HG03045 (cell line): ENCODE data around the gene EPHA1.
"Not testable (repeated sequence)": the region's sequence is repeated elsewhere in the genome, so short reads cannot be mapped to it uniquely, and the experiment has no call there.

ENCODE experiments used
- ATAC-seq: cut with Tn5 transposase; IDR thresholded peaks from one replicate; pipeline ENCODE4 v1.9.1; 2021; ENCODE audit warnings: mild to moderate bottlenecking, moderate library complexity; ENCODE audit not compliant: unreplicated experiment

The EPHA1 gene

DNA sequence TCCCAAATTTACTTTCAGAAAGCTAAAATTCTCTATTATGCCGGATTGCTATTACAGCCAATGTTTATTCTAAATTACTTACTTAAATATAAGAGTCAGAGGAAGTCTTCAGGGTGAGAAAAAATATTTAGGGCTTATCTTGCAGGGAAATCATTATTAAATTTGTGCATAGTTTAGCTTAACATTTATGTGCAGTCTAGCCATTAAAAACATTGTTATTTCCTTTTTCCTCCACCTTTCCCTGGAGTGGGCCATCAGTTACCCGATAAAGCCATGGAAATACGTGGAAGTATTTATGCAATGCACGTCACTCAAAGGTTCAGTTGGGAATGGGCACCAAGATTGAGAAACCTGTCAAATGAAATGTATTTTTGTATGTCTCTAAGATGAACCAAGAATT lies 25.1 kb upstream of the EPHA1 start:
- ATAC-seq: no peak

DNA sequence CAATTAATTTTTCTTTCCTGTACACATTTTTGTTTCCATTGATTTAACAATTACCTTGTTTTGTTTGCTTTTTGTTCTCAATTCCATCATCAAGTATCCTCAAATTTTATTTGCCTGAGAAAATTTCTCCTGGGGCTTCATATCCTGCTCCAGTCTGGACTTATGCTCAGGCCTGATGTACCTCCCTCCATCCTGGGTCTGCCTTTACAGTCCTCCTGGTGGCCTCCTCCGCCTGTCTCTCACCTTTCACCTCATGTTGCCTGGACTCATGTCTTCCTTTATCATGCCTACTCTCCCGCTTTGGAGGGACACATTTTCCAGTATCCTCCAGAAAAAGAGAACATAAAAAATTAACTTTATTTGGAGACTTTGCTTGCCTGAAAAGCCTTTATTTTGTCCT lies 22.5 kb upstream of the EPHA1 start:
- ATAC-seq: no peak

DNA sequence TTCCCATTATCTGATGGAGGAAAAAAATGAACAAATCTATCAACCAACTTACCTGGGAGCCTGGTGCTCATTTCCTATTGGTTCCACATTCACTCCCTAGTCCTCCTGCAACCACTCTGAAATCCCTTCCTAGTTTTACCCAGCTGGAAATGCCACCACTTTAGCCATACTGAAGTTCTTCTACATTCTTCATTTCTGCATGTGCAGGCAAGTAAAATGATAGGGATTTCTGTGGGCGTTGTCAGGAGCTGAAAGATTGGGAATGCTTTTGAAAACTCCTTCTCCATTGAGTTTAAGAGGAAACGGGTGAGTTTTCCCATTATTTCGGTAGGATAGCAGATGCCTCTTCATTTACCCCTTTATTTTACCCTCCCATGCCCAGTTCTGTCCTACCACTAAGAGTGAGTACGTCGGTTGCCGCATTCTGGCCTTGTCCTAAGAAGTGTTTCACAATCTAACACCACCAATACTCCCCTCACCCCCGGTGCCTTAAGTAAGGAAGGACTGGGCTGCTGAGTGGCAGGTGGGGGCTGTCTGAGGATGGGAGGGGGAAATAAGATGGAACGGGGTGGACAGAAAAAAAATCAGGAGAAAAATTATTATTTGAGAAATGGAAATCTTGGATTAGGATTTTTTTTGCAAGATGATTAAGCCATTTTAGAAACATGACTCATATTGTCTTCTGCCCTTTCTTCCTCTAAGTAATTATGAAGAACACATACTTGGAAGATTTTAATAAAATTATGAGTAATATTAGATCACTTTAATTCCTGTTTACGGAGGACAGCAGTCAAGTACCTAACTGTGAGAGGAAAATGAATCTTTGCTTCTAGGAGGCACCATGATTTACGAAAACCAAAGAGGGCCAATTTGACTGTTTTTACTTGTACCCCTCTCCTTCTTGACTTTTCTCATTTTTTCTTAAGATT lies 21.4 kb upstream of the EPHA1 start:
- ATAC-seq: no peak

DNA sequence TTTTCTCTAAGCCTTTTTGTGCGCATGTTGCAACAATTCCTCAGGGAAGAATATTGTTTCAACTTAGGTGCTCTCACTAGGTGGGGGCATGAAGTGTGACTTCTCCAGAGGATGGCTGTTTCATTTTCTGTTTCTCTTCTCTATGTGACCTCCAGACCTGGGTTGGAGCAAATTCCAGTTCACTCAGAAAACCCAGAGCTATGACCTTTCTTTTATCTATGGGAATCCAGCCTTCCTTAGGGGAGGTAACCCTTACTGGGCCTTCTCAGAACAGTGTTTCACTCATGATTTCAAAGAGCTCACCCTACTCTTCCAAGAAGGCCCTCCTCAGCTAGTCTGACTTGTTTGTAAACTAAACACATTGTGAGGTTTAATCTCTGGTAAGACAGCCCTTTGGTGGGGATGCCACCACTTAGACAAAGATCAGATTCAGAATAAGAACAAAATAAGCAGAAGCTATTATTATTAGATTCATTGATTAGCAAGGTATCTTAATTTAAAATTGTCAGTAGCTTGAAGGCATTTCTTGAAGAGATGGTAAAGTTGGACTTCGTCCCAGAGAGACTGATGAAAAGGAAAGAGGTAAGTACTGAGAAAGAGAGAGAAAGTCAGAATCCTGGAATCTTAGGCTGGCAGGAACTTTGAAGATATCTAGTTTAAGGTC lies 18.0 kb upstream of the EPHA1 start:
- no peak for ATAC-seq

DNA sequence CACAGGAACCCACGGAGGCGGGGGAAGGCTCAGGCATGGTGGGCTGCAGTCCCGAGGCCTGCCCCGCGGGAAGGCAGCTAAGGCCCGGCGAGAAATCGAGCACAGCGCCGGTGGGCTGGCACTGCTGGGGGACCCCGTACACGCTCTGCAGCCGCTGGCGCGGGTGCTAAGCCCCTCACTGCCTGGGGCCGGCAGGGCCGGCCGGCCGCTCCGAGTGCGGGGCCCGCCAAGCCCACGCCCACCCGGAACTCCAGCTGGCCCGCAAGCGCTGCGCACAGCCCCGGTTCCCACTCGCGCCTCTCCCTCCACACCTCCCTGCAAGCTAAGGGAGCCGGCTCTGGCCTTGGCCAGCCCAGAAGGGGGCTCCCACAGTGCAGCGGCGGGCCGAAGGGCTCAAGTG lies 15.8 kb upstream of the EPHA1 start:
- ATAC-seq: not testable (repeated sequence)

DNA sequence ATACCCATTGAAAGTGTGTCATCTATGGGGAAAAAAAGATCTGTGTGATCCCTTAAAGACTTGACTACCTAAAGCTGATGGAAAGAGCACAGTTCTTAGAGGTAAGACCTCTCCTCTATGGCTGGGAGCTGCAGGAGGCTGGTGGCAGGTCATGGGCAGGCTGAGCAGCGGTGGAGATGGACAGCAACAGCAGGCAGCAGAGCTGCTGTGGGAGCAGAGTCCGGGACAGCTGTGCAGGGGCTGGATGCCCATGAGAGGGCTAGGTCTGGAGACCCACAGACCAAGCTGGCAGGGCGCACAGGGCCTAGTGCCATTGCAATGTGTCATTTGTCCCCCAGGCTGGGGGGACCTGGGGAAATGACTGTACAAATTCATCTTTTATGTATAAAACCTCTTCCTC lies 13.4 kb upstream of the EPHA1 start:
- ATAC-seq: no peak

DNA sequence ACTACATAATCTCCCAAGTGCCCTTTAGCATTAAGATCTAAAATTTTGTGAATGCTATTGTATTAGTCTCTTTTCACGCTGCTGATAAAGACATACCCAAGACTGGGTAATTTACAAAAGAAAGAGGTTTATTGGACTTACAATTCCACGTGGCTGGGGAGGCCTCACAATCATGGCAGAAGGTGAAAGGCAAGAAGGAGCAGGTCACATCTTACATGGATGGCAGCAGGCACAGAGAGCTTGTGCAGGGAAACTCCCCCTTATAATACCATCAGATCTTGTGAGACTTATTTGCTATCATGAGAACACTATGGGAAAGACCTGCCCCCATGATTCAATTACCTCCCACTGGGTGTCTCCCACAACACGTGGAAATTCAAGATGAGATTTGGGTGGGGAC lies 12.0 kb upstream of the EPHA1 start:
- not testable (repeated sequence) for ATAC-seq

DNA sequence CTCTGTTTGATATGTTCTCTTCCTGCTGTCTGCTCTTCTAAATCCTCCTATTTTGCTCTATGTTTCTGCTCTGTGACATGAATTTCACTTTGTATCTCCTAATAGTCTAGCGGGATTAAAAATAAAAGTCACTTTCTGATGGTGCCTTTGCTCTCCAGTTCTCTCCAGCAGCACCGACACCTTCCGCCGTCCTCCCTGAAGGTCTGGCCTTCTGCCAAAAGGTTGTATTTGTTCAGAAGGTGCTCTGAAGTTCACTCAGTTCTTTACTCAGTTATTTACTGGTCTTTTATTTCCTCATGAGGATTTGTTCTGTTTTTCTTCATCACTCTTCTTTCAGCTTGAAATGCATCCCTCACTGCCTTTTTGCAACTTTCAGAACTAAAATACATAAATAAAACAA lies 11.2 kb upstream of the EPHA1 start:
- no peak for ATAC-seq

GRCh38 chr7:143418681-143419458 lies 10.2 kb upstream of the EPHA1 start:
- ATAC-seq: no peak

GRCh38 chr7:143417734-143418383 lies 9.2 kb upstream of the EPHA1 start:
- ATAC-seq: no peak

GRCh38 chr7:143416565-143417149 lies 8.0 kb upstream of the EPHA1 start:
- ATAC-seq: no peak

- ATAC-seq: no peak
These were observed 7.2 kb upstream of the EPHA1 start for GRCh38 chr7:143415742-143416397.

DNA sequence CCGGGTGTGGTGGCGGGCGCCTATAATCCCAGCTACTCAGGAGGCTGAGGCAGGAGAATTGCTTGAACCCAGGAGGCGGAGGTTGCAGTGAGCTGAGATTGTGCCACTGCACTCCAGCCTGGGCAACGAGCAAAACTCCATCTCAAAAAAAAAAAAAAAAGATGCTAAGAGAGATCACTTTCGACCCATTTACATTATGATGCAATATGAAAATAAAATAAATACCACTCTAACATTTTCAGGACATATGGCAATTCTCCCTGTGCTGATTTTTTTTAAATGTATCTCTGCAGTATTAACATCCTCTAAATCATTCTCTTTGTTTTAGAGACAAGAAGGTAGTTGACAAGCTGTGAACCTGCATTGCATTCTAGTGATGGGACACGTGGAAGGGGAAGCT lies 6.6 kb upstream of the EPHA1 start:
- not testable (repeated sequence) for ATAC-seq

DNA sequence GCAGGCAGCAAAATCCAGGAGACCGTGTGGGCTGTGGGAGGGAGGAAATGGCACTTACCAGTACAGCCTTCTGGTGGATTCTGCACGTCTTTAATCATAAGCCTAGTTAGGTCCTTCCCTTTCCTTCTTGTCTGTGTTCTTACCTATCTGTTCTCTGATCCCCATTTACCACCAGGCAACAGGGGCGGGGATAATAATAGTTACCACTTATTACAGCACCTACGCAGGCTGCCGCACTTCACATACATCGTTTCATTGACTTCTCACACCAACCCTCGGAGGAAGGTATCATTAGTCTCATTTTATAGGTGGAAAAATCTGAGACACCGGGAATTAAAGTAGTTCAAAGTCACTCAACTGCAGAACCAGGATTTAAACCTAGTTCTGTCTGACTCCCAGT lies 4.5 kb upstream of the EPHA1 start:
- no peak for ATAC-seq

DNA sequence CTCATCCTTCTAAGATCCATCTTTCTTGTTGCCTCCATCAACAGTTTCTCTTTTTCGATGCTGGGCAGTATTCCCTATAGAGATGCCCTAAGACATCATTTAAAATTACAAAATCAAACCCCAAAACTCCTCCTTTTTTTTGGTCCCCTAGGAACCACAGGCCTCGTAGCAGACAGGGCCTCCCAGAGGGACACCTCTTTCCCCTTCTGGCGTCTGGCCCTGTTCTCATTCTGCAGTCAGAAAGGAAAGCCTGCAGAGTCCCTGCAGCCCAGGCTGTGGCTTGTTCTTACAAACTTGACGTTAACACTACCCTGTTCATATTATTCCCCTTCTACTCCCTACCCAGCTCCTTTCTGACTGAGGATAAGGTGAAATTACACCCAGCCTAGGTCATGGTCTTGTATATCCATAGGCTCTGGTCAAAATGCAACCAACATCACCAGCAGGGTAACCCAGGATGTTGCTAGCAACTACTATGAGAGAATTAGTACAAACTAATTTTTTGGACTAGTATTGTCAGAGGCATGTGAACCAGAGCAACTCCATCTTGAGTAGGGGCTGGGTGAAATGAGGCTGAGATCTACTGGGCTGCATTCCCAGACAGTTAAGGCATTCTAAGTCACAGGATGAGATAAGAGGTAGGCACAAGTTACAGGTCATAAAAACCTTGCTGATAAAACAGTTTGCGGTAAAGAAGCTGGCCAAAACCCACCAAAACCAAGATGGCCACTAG lies 3.5 kb upstream of the EPHA1 start:
- no peak for ATAC-seq

- ATAC-seq: no peak
These were observed 1.9 kb upstream of the EPHA1 start for GRCh38 chr7:143410521-143411004.

DNA sequence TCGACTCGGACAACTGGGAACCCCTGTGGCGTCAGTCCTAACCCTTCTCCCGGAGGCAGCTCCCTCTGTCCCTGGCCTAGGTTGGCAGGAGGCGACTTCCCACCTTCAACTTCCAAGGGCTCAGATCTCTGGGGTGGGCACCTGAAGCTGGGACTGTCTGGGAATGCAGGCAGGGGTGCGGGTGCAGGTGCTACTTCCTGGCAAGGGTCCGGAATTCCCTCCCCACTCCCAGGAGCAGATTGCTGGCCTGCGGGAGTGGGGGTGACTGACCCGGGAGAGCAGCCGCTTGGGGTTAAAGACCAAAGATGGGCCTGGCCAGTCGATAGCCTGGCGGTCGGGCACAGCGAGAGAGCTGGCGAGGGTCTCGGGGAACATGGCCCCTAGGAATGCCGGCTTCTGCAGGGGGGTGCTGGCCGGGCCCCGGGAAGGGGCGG lies 387 bp downstream of the EPHA1 start:
- no peak for ATAC-seq

DNA sequence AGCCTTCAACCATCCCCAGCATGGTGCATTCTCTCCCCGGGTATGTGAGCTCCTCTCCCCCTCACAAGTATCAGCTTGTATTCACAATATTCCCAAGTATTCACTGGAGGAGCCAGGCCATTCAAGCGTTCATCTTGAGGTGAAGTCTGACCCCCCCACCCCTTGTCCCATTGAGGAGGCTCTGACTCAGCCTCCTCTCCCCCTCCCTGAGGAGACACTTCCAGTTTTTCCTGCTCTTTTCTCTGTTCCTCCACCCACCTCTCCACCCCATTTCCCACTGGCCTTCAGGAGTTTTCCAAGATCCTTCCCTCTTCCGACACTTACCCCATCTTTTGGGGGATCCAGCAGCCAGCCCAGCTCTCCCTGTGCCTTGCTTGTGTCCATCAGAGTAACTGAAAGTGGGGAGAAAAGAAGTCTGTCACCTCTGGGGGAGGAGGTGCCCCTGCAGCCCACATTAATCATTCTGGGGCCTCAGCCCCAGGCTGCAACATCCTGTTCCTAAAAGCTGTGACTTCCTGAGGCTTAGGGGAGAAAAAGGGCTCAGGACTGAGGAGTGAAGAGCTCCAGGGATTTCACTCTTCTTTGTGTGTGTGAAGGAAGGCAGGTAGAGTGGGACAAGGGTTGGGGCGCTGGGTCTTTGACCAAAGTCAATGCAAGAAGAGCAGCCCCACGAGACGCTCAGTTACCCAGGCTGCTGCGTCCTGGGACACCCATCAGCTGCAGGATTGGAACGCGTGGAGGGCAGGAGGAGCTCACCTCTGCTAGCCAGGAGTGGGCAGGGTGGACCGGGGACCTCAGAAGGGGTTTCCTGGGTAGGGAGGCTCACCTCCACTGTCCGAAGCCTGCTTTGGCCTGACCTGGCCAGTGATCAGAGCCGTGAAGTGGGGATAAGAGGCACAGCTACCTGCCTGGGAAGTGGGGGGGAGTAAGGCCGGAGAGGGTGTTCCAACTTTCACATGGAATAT lies 1.1 kb downstream of the EPHA1 start:
- ATAC-seq: no peak
